Gastrocnemius medialis (tissue), 4 donors: ENCODE data around the gene ATP11A. TPM values are rescaled to one million over a fixed set of nuclear protein-coding genes. Genes with fewer than 3 reads are reported as not detected.

ENCODE experiments used
- ATAC-seq, 2 donors: fragments of 150-250 bp; one replicate each; pipeline ENCODE4 v1.9.1; 2016
- DNase-seq, 2 donors: peaks; one replicate each; pipeline ENCODE4 v3.0.0-alpha.2; 2019
- H3K27ac ChIP-seq, 4 donors: fragments of 200-600 bp; sonication (generic); 1 replicate in 1 of 4; 2 replicates in 3 of 4; pipeline ENCODE4 v1.5.1; 2016 to 2018; ENCODE audit warnings: mild to moderate bottlenecking in 2 of 4, moderate library complexity in 1 of 4
- H3K27me3 ChIP-seq, 3 donors: fragments of 200-600 bp; sonication (generic) in 2 of 3; 1 replicate in 1 of 3; 2 replicates in 2 of 3; pipeline versions ENCODE4 v1.5.1 to v1.6.0; 2016 to 2019; ENCODE audit warnings: mild to moderate bottlenecking in 1 of 3, moderate library complexity in 1 of 3
- H3K36me3 ChIP-seq, 2 donors: fragments of 200-600 bp; sonication (generic) in 1 of 2; one replicate each; pipeline ENCODE4 v1.5.1; 2017 to 2018
- H3K4me1 ChIP-seq, 2 donors: fragments of 200-600 bp; sonication (generic) in 1 of 2; one replicate each; pipeline ENCODE4 v1.5.1; 2016 to 2017; ENCODE audit warnings: mild to moderate bottlenecking in 2 of 2
- H3K4me3 ChIP-seq, 4 donors: fragments of 200-600 bp; sonication (generic) in 3 of 4; 1 replicate in 1 of 4; 2 replicates in 3 of 4; pipeline ENCODE4 v1.5.1; 2016 to 2019; ENCODE audit warnings: mild to moderate bottlenecking in 2 of 4
- H3K9me3 ChIP-seq, 3 donors: fragments of 200-600 bp; sonication (generic) in 2 of 3; 1 replicate in 1 of 3; 2 replicates in 2 of 3; pipeline ENCODE4 v1.5.1; 2016 to 2019
- CTCF ChIP-seq, 5 experiments: fragments of 450-650 bp in 3 of 5; fragments of 200-600 bp in 2 of 5; sonication (generic) in 2 of 5; IDR thresholded peaks in 4 of 5; conservative IDR thresholded peaks in 1 of 5; 1 replicate in 4 of 5; 2 replicates in 1 of 5; pipeline ENCODE4 v1.5.1; 2016 to 2019; ENCODE audit warnings: antibody characterized with exemption in 5 of 5, mild to moderate bottlenecking in 3 of 5, moderate library complexity in 3 of 5
- POLR2A ChIP-seq, 2 donors: fragments of 450-650 bp; IDR thresholded peaks; one replicate each; pipeline ENCODE4 v1.6.1; 2017; ENCODE audit warnings: antibody characterized with exemption in 2 of 2, mild to moderate bottlenecking in 2 of 2, moderate library complexity in 2 of 2
- in situ Hi-C, 4 donors: fragments of 200-750 bp; cut with MboI; loops; one replicate each; pipeline versions ENCODE4 v1.15.0 to v1.8.0; 2017; ENCODE audit warnings: low sequenced_read_pairs in 4 of 4
- intact Hi-C: fragments of 100-400 bp; cut with DNase I; formaldehyde crosslinking; loops from one replicate; pipeline ENCODE4 v1.15.1; 2023; ENCODE audit warnings: low total_unique reads
- total RNA-seq, 4 donors: library from RNA; depleted of rRNA; stranded (reverse); fragments of >200 nt; gene quantifications; one replicate each; pipeline versions ENCODE4 v1.1.0 to v1.2.3, GENCODE V29; 2016

The ATP11A gene
- total RNA-seq, 4 donors from 2014 or later: 10.0 to 14.2 (median 12.6) TPM

GRCh38 chr13:112750570-112750969 lies 60.7 kb downstream of the ATP11A start:
- intact Hi-C loops (no loop called here), in situ Hi-C loops (no loop called here)
- ATAC-seq (no peak), DNase-seq (no peak)
- Histone ChIP-seq H3K4me3 (no peak overlapping the region), H3K9me3 (no peaks in the 10 kb centered on the region), H3K36me3 (no peaks in the 10 kb centered on the region), H3K27ac (no peak overlapping the region), H3K27me3 (no peaks in the 10 kb centered on the region), H3K4me1 (peaks cover 4% of the 10 kb centered on the region in 2 donors)
- no peak for TF ChIP-seq CTCF (IDR thresholded peaks at IDR 0.05 in 4 of 5, conservative IDR thresholded peaks at IDR 0.05 in 1 of 5)
- no peak for TF ChIP-seq POLR2A (IDR thresholded peaks at IDR 0.05)

- no peaks in the 10 kb centered on the region for H3K27me3 ChIP-seq
- no peak overlapping the region for H3K27ac ChIP-seq
- no peak for DNase-seq
- H3K4me3 ChIP-seq: no peak overlapping the region
- no peak for ATAC-seq
- H3K36me3 ChIP-seq: no peaks in the 10 kb centered on the region
- intact Hi-C loops: no loop called here
- in situ Hi-C loops: no loop called here
- TF ChIP-seq POLR2A (IDR thresholded peaks at IDR 0.05) (no peak), CTCF (IDR thresholded peaks at IDR 0.05 in 4 of 5, conservative IDR thresholded peaks at IDR 0.05 in 1 of 5) (no peak)
- H3K4me1 ChIP-seq: peaks cover 4% of the 10 kb centered on the region in 2 donors
- H3K9me3 ChIP-seq: no peaks in the 10 kb centered on the region
Observed at GRCh38 chr13:112751617-112752016, 61.8 kb downstream of the ATP11A start.

- no peak for TF ChIP-seq CTCF (IDR thresholded peaks at IDR 0.05 in 4 of 5, conservative IDR thresholded peaks at IDR 0.05 in 1 of 5)
- TF ChIP-seq POLR2A (IDR thresholded peaks at IDR 0.05): no peak
- H3K27ac ChIP-seq: no peak overlapping the region
- H3K9me3 ChIP-seq: no peaks in the 10 kb centered on the region
- no peaks in the 10 kb centered on the region for H3K27me3 ChIP-seq
- no peak for DNase-seq
- intact Hi-C loops: no loop called here
- H3K4me1 ChIP-seq: peaks cover 4% of the 10 kb centered on the region in 2 donors
- H3K4me3 ChIP-seq: no peak overlapping the region
- no peak for ATAC-seq
- in situ Hi-C loops: no loop called here
- no peaks in the 10 kb centered on the region for H3K36me3 ChIP-seq
Observed at GRCh38 chr13:112752211-112752610, 62.4 kb downstream of the ATP11A start.

DNA sequence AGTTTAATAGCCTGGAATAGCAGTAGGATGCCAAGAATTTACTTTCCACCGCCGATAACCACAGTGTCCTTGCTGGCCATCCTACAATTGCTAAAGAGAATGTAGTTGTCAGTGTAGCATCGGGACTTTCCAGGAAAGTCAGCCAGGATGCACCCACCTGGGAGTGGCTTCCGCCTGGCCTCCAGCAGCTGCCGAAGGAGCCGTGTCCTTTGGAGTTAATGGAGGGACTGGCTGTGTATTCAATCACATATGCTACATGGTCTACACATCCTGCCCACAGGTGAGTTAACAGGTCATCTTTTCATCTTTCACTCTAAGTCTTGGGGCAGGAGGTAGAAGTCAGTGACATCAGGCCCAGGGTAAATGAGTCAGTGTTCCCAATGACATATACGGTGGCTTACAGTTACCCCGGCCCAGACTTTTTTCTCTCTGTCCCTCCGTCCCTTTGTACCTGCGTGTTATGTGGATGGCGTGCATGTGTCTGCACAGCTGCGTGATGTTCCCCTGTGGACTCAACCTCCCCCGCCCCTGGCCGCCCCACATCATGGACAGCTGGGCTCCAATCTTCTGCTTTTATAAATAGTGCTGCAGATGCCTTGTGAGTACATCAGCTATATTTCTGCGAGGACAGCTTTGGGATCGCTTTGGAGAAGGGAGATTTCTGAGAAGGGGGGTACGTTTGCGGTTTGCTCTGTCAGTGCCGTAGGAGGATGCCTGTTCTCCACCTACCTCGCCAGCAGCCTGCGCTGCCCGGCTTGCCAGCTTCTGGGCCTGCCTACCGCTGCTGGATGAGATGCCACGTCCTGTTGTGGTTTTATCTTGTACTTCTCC lies 63.1 kb downstream of the ATP11A start:
- H3K4me3 ChIP-seq: no peak overlapping the region
- TF ChIP-seq POLR2A (IDR thresholded peaks at IDR 0.05) (no peak), CTCF (IDR thresholded peaks at IDR 0.05 in 4 of 5, conservative IDR thresholded peaks at IDR 0.05 in 1 of 5) (no peak)
- ATAC-seq: peak in 1 of 2 donors; percentile 42
- H3K9me3 ChIP-seq: no peaks in the 10 kb centered on the region
- H3K27me3 ChIP-seq: no peaks in the 10 kb centered on the region
- no peak for DNase-seq
- in situ Hi-C loops: no loop called here
- H3K4me1 ChIP-seq: peaks cover 4% of the 10 kb centered on the region in 2 donors
- no peak overlapping the region for H3K27ac ChIP-seq
- H3K36me3 ChIP-seq: no peaks in the 10 kb centered on the region
- intact Hi-C loops: no loop called here
